T47D (cell line): Measurements from ENCODE around the gene LEKR1.

Source experiments
- DNase-seq, 2 experiments: peaks; one replicate each; pipeline versions ENCODE4 v3.0.0 to v3.0.0-alpha.2; 2011 to 2012; ENCODE audit warnings: low read depth in 1 of 2, low spot score in 1 of 2
- JUND ChIP-seq: IDR thresholded peaks from 2 replicates; pipeline ENCODE4 v1.6.1; 2012; ENCODE audit warnings: low read depth
- in situ Hi-C: cut with HindIII; loops from 2 replicates; pipeline ENCODE4 v1.10.0; 2016; ENCODE audit warnings: low sequenced_read_pairs, low pct_unique_long_range_greater_than_20kb

LEKR1 gene

DNA sequence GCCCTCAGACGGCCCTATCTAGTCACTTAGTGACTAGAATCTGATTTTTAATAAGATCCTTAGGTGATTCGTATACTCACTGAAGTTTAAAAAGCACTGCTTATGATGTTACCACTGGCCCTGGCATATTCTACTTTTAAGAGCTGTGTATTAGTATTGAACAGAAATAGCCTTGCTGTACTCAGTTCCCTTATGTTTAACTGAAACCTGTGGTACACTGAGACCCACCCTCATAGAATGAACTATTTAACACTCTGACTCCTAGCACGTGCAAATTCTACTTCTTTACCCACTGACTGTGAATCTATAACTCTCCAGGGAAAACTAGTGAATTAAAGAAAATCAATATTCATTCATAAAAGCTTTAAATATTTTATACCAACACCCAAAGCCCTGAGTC lies 224.9 kb downstream of the LEKR1 start:
- no peak for DNase-seq
- no peak for TF ChIP-seq JUND
- in situ Hi-C loops, result no loop called here

DNA sequence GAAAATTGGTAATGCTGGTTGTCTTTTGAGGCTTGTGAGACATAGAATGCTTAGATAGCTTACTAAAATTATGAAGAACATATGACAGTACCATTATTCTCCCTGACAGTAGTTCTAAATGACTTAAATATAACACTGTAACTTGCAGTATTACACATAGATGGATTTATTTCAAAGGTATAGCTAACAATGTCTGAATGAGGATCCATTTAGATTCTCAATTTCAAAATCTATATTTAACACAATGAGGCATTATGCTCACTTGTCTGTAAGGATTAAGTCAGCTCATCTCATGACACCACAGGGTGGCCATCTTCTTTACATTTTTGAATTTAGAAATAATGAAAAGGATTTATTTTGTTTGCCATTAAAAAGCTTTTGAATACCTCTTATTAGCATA lies 225.4 kb downstream of the LEKR1 start:
- in situ Hi-C loops, result no loop called here
- no peak for DNase-seq

DNA sequence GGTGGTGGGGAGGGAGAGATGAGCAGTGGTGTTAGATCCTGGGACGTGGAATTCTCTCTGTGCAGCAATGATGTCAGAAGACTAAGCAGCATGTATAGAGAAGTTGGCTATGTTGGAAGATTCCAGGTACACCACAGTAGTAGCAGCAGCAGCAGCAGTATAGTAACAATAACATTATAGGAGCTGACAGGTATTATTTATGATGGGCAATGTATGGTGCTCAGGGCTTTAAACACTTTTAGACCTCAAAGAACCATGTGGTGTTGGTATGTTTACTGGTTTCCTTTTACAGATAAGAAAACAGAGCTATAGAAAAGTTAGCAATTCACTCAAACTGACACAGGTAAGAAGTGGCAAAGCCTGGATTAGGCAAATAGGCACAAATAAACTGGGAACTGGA lies 229.9 kb downstream of the LEKR1 start:
- TF ChIP-seq JUND, result no peak
- in situ Hi-C loops, result no loop called here
- no peak for DNase-seq

More for the DNA sequence above, 225.4 kb downstream of the LEKR1 start:
- TF ChIP-seq JUND, result no peak

DNA sequence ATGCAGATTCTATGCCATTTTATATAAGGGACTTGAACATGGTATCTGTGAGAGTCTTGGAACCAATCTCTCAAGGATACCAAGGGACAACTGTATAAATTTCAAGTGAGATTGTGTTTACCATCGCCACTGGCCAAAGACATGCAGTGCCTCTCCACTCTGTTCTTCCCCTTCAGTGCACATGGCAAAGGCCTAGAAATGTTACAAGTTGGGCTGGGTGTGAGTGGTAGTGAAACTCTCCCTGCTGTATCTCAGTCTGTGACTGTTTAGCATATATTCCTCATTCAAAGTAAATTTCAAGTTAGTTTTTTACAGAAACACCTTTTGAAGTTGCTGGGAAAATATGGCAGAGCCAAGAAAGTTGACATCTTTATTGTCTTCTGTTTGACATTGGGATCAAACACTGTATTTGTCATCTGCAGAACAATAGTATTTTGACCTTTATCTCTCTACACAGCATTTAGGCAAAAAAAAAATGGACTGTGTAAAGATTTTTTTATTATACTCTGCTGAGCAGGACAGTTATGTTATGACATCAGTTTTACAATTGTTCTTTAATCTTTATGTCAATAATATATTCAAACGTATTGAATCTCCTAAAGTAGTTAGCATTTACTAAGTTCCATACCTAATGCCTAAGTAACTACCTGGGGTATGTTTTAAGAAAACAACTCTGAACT lies 232.4 kb downstream of the LEKR1 start:
- DNase-seq, result no peak

DNA sequence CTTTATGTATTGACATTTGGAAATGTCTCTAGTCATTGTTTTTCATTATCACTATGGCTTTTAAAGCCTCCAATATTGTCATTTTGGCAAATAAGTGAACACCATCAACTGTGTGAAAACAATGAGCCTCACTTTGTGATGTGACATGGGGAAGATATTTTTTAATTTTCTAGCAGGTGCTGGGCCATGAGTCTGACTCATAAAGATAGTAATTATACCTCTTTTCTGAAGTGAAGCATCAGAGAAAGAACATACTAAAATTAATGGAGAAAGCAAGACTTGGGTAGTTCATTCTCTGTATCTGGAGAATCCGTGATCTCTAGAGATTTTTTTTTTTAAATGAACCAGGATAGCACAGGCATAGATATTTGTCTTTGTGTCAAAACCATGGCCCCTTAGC lies 233.0 kb downstream of the LEKR1 start:
- in situ Hi-C loops, result no loop called here
- TF ChIP-seq JUND, result no peak
- no peak for DNase-seq

More for the DNA sequence above, 232.4 kb downstream of the LEKR1 start:
- in situ Hi-C loops, result no loop called here
- no peak for TF ChIP-seq JUND

DNA sequence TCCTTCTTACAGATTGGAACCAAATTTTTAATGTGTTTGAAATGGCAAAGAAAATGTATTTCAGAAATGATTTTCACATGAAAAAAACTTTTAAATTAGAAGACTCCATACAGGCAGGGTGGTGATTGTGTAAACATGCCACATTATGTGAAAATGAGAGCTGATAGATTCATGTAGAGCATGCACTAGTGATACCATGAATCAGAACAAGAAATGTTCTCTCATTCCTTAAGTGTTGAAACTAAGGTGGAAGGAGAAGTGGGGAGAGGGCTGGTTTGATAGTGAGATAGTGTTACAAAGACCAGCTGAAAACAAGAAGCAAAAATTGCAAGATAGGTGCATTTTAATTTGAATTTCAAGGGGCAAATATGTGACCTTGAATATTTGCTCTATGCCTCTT lies 233.5 kb downstream of the LEKR1 start:
- in situ Hi-C loops, result no loop called here
- DNase-seq, result no peak
- no peak for TF ChIP-seq JUND

DNA sequence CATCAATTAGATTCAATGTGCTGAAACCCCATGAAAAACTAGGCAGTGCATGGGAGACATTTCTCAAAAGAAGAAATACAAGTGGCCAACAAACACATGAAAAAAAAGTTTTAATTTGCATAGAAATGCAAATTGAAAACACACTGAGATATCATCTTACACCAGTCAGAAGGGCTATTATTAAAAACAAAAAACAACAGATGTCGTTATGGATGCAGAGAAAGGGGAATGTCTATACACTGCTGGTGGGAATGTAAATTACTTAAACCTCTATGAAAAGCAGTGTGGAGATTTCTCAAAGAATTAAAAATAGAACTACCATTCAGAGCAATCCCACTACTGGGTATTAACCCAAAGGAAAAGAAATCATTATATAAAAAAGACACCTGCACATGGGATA lies 235.1 kb downstream of the LEKR1 start:
- in situ Hi-C loops, result no loop called here
- no peak for DNase-seq
- no peak for TF ChIP-seq JUND

DNA sequence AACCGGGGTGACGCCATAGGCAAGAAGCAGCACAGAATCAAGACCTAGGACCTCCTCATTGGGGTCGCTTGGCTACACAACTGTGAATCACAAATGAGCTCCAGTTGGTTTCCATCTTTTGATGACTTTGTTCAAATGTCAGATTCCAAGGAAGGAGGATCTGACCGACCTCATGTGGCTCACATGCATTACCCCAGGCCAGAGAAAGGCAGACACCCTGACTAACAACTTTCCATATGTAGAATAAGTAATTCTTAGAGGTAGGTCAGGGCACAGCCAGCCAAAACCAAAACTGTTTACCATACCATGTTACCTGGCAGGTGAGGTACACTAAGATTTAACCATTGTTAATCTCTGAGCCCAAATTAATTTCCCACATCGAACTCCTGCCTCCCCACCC lies 237.3 kb downstream of the LEKR1 start:
- DNase-seq, result no peak
- in situ Hi-C loops, result no loop called here
- no peak for TF ChIP-seq JUND

DNA sequence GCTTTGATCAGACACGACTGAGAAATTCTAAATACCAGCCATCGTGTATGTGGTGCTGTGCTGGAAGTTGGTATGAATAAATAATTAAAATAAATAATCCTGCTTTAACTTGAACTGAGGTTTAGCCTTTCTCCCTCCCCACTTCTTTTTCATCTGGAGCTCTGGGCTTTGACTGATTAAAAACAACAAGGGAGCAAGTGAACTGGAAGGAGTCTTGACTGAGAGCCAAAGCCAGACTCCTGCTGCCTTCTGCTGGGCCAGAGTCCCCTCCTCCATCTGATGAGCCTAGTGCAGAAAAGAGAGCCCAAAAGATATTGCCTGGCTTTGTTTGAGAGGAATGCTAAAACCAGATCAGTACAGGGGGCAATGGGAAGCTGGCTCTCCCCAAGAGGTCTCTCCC lies 237.8 kb downstream of the LEKR1 start:
- no peak for TF ChIP-seq JUND
- no peak for DNase-seq
- in situ Hi-C loops, result no loop called here

DNA sequence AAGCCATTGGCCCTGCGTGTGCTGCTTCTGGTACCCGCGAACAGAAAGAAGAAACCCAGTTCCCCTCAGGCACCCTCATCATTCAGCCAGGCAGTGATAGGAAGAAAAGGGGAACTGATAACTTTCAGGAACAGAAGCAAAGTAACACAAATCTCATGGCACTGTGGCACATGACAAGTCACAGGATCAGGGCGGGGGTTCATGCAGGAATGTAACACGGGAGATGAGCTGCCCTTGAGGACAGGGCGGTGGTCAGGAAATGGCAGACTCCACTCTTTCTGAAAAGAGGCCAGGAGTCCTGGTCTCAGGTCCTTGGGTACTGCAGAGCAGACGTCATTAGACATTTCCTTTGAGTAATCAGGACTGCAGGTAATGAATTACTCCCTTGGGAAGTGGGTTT lies 238.2 kb downstream of the LEKR1 start:
- no peak for TF ChIP-seq JUND
- in situ Hi-C loops, result no loop called here
- DNase-seq, result no peak

DNA sequence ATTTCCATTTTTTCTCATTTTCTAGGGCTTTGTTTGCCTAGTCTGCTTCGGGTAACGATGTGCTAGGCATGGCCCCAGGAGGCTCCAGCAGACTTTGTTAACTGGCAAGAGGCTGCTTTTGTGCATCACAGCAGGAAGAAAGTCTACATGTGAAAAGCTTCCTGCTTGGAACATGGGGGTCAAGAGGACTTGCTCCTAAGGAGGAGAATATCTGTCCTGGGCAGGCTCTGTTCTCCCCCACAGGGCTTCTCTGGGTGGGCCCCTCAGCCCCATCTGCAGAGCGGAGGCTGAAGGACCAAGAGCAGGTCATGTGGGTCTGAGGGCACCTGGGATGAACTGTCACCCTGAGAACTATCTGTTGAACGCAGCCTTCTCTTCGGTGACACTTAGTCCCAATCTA lies 239.0 kb downstream of the LEKR1 start:
- no peak for TF ChIP-seq JUND
- in situ Hi-C loops, result no loop called here
- no peak for DNase-seq

DNA sequence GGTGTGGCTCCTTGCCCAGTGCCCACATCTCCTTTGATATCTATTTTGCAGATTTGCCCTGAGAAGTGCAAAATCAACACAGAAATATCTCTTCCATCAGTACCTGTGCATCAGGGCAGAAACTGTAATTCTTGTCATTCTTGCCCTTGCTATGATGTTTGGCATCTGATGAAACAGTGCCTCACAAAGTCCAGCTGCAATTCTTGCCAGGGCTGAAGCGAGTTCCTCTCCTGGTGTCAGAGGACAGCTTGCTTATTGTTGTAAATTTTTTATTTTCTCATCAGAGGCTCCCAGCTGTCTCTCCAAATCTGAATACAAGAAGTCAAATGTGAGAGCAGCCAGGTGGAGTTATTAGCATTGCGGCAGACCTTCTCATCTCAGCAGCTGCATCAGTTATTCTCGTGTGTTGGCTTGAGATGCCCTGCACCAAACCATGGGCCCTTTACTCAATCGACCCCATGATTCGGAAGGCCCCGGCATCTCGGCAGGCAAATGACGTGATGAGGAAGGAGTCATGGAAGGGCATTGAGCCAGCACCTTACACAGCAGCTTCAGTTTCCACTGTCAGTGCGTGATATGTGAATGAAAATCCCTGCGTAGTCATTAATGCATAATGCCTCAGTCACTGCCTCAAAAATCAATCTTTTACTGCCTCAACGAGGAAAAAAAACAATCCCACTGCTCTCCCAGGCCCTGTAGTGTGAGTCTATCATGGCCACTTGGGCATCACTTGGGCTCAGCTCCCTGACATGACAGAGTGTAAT lies 240.4 kb downstream of the LEKR1 start:
- no peak for DNase-seq
- no peak for TF ChIP-seq JUND
- in situ Hi-C loops, result no loop called here

DNA sequence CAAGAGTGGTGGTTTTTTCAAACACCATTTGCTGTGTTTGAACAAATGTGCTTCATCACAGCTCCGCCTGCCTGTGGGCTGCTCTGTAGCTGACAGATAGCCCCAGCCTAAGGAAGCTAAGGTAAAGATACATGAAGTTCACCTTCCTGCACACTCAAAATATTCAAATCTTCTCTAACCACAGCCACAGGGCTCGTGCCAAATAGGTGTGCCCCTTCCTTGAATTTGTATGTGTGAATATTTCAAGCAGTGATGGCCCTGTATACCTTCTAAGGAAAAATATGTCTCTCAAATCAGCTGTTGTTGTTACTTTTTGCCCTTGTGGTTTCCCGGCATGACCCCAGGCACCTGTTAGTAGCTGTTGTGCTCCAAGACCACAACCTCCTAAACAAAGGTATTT lies 241.0 kb downstream of the LEKR1 start:
- in situ Hi-C loops, result no loop called here
- no peak for DNase-seq
- TF ChIP-seq JUND, result no peak

DNA sequence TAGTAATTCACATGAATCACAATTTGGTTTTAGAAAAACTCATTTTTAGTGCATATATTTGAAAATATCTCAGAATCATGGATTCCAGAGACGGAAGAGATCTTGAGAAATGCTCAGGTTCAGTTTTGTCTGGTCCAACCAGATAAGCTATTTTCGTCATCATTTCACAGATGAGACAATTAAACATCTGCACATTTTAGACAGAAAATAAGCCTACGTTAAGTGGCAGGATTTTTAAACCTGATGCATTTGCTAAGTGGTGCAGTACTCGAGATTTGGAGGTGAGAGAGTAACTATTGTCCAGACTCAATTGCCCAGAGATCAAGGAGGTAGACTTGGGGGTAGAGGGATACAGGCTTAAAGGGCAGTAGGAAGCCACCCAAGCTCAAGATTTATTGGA lies 243.3 kb downstream of the LEKR1 start:
- no peak for TF ChIP-seq JUND

More for the DNA sequence above, 243.3 kb downstream of the LEKR1 start:
- in situ Hi-C loops, result no loop called here
- no peak for DNase-seq
